ELR (cell line): ENCODE measurements around the gene RPS27L.

Source experiments
- DNase-seq: peaks from one replicate; pipeline ENCODE4 v3.0.0-alpha.2; 2015; ENCODE audit warnings: low read depth

Gene RPS27L

DNA sequence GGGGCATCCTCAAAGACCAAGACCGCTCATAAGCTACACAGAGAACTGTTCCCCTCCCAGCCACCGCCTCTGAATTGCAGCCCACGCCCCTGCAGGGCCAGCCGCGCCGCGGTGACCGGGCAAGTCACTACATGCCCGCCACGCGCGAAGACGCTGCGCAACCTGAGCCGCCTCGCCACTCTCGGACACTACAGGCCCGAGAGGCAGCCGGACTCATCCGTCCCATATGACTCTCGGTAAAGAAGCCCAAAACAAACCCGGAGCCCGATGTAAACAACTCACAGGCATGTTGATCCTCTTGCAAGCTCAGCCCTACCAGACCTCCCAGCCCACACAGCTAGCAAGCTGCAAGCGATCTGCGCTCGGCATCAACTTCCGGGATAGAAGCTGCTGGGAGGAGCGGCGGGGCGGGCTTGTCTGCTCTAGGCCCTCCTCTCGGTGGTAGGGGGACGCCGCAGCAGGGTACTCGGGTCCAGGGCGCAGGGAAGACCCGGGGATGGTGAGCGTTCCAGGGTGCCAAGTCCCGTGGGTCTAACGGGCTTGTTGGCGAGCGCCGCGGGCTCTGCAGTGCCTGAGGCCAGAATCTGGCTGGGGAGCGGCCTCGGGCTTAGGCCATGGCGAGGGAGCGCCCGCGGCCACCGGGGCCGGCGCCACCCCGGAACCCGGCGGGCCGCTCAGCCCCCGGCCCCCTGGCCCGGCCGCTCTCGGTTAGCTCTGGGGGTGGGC is at the start of gene RPS27L:
Gene RPS27L, minus strand, starts transcription at position 360 of the 726 bp plus-strand sequence. Its CDS starts 72 bp downstream, at position 288.
- peak; percentile 92 for DNase-seq

DNA sequence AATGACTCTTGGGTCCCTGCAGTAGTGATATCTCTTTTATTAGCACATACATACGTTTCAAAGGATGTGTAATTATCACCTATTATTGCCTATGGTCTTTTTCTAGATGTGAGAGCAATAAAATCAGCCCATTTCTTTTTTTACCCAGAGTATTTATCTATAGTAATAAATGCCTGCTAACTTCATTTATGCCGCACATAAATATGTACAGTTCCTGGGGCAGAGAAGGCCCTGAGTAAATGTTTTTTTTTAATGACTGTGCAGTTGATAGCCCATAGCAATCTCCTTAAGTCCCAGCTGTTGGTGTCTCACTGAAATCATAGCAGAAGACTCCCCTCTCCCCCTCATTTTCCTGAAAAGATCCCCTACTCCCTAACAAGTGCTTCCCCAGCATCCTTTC is 48.8 kb upstream of the RPS27L start:
- DNase-seq = no peak

DNA sequence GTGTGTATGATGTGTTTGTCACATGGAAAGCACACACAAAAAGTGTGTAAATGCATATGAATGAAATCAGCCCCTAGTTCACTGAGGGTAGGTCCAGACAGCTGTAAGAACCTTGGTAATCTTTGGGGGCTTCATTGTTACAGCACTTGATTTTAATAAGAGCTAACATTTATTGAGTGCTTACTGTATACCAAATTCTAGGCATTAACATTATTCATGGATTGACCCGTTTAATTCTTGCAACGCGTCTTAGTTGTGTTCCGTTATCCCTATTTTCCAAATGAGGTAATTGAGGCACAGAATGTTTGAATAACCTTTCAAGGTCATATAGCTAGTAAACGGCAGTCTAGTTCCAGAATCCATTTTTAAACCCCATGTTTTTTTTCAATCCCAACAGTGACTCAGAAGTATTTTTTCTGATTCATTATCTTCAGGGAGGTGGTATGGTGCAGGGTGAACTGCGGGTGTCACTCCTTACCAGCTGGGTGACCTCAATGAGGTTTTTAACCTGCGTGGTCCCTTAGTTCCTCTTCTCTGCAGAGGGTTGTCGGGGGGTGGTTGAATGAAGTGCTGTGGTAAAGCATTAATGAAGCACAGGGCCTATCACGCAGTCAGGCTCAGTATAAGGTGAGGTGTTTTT is 46.3 kb upstream of the RPS27L start:
- peak; percentile 70 for DNase-seq

GRCh38 chr15:63202861-63203260 is 45.6 kb upstream of the RPS27L start:
- DNase-seq = no peak

DNA sequence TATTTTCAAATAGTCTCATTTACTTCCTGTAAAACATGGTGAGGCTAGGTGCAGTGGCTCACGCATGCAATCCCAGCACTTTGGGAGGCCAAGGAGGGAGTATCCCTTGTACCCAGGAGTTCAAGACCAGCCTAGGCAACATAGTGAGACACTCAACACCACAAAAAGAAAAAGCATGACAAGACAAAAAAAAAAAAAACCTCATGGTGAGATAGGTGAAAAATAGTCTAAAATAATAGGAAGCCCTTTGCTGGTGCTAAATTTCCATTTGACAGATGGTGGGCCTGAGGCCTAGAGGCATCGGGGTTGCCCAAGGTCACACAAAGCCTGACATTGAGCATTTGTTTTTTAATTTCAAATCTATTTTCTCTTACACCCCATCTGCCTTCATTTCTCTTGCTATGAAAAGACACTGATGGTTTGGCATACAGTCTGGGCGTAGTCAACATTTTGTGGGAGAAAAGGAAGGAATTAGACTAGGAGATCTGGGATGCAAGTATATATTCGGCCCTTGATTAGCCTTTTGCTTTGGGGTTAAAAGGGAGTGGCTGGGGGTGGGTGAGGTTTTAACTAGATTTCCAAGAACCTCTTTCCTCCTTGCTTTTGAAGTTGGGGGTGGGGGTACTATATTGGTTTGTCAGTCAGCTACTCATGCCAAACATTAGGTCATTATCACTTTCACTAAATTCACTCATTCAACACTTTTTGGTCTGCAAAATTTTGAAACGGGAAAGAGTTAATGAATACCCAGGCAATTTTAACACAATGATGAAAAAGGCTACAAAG is 43.4 kb upstream of the RPS27L start:
- no peak for DNase-seq

DNA sequence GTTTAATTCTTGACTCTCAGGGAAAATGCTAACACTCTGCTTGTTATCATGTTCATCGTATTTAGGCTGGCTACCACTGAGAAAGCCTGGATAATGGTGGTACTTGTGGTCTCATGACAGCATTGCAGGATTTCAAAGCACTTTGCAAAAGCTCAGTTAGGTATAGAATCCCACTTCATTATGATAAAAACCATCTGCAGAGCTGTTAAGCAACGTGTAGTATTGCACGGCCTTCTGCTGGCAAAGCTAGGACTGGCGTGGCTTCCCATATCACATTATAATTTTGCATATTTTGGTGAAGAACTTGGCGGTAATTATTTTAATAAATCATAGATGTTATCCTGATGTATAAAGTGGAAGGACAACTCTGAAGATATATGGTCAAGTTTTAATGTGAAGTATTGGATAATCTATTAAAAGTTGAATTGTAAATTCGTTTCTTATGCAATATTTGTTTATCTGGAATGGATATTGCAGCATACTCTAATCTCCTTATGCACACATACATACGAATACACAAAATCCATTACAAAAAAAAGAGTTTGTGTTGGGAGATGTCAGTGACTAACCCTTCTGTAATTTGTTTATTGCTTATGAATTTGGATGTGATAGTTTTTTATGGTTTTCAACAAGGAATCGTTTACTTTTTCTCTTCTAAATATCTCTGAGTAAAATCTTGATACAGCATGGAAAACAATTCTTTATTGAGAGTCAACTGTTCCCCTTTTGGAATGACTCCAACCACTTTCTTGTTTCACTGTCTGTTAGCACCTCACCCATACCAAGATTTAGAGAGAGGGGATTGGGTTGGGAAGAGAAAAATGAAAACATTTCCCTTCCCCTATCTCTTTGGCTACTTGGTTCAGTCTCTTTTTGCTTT is 41.3 kb upstream of the RPS27L start:
- peak; percentile 49 for DNase-seq

DNA sequence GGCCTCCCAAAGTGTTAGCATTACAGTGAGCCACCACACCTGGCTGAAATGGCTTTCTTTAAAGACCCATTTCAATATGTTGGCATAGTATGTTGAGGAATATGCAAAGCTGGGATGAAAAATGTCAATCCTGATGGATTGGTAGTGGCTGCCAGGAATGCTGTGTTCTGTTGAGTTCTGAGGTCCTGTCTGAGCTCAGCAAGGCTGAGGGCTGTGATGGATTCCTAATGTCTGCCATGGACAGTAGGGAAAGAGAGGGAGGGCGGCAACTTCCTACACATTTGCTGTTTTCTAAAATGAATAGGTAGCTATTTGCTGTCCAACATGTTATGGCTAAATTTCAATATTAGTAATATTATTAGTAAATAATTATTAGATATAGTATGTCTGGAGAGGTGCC is 40.3 kb upstream of the RPS27L start:
- DNase-seq = no peak

DNA sequence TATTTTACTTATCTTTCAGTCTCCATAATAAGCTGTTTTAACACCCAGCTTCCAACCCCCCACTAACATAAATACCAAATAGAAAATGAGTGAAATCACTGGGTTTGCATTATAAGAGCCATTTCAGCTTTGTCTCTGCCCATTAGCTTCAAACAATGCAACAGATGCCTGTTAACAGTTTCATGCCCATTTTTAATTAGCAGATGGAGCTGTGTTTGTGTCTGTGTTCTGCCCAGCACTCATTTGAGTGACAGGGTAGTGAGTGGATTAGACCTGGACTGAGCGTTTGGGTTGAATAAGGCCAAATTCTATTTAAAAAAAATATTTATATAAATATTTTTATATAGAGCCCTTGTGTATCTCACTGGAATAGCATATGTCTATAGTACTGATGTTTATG is 39.6 kb upstream of the RPS27L start:
- DNase-seq = no peak

DNA sequence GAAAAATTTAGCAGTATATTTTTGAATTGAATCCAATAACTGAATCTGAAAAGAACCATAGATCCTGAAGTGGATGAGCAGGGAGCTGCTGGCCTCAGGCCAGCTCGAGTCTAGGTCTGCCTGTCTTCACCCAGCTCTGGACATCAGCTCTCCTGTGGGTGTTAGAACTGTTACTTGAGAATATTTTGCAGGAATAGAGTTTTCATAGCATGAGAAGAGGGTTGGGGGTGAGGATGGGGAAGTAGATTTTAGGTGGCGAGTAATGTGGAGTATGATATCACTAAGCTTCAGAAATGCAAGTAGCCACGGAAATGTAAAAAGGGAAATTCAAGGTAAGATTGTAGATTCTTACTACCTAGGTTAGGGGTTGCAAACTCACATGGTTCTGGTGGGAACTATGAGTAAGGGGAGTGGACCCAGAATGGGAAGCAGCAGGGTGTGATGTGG is 38.3 kb upstream of the RPS27L start:
- no peak for DNase-seq

- no peak for DNase-seq
These were observed 37.7 kb upstream of the RPS27L start for GRCh38 chr15:63194880-63195568.

DNA sequence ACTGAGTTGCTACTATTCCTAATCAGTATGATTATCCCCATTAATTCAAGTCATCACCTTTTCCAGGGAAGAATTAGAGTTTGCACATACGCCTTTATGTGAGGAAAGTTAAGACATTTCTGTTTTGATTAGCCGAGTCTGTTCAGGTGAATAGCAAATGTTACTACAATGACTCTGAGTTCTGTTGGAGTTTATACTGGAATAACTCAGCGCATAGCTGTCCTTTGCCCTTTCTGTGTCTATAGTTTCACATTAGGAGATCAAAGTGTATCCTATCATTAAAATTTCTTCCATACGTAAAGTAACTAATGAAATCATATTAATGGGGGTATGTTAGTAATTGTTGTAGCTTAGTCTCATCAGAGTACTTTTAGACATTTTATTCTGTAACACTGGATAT is 37.0 kb upstream of the RPS27L start:
- no peak for DNase-seq

- no peak for DNase-seq
These were observed 35.4 kb upstream of the RPS27L start for GRCh38 chr15:63192619-63193206.

DNA sequence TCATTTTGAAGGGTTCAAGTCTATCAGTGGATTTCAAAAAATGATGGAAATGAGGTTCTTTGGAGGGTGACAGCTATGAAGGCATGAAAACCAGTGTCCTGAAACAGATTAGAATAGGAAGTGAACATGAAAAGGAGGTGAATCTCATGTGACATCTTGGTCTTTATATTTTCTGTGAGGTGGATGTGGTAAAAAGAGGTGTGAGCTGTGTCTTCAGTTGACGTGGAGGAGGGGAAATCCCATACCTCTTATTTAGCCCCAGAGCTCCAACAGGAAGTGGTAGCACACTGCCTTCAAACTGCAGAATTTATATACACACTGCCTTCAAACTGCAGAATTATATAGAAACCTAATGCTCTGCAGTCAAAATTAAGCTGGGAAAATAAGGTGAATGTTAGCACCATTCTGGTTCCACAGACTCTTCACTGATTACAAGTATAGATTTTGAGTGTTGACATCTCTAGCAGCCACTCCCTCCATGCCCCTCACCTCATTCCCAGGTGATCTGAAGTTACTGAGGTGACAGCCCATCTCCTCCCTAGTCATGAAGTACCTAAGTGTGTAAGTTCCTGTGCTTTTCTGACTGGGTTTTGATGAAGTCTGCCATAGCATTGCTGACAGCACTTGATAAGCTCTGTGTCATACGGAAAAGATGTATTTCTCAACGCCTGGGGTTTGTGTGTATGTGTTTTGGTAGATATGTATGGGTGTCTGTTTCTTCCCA is 34.8 kb upstream of the RPS27L start:
- DNase-seq = no peak

DNA sequence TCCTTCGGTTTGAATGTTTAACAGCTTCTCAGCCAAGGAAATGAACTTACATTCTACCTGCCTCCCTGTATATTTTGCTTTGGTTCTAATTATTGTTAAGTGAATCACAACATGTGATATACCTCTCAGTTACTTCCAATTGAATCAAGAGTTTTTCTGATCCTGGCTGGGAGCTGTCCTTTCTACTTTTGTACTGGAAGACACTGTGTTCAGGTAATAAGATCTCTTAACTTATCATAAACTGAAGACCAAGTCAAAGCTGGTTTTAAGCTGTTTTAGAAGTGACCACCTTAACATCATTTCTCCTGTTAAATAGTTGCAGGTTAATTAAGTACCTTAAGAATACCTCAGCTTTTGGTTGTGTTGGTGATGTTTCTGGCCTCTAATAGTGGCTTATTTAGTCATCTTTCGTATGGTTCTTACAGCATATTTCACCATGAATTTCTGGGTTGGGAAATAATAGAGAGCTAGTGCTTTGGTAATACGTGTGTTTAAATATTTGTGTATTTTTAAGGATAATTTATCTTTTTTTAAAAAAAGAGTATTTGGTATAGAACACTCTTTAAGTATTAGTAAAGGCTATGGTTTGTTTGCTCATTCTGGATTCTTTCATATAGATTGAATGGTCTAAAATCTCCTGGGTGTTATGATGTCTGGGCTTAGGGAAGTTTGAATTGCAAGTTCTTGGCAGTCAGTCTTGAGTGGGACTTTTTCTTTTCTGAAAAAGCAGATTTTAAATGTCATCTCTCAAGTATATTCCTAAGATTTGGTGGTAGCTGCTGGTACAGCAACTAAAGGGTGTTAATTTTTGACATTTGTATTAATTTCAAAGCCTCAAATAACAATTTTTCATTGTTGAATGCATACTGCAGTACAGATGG is 33.7 kb upstream of the RPS27L start:
- peak; percentile 27 for DNase-seq

DNA sequence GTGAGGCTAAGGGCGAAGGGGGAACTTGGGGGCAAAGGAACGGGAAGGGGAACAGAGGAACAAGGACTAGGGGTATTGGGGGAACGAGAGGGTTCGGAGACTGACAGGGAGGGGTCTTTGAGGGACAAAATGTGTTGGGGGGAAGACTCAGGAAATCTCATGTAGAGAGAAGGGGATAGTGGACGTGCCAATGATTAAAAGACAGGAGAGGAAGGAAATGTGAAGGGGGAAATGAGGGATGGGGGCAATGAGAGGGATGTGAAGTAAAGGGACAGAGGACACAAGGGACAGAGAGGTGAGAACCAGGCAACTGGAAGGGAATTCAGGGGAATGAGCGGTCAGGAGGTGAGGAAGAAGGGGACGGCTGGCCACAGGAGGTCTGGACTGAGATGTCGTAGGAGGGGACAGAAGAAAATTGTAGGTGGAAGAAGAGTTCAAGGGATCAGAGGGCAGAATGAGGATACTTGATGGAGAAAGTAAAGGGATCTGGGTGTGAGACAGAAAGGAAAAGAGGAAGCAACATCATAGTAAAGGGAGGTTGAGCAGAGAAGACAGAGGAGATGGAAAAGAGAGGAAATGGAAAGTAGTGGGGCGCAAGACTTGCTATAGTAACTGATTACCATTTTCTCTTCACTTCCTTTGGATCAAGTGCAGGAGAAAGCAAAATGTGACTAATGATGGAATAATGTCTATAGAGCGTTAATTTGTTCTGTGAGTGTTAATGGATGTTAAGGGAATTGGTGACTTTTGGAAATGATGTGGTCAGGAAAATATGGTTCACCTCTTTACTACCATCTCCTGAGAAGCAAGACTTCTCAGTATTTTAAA is 32.9 kb upstream of the RPS27L start:
- DNase-seq = peak; percentile 41

DNA sequence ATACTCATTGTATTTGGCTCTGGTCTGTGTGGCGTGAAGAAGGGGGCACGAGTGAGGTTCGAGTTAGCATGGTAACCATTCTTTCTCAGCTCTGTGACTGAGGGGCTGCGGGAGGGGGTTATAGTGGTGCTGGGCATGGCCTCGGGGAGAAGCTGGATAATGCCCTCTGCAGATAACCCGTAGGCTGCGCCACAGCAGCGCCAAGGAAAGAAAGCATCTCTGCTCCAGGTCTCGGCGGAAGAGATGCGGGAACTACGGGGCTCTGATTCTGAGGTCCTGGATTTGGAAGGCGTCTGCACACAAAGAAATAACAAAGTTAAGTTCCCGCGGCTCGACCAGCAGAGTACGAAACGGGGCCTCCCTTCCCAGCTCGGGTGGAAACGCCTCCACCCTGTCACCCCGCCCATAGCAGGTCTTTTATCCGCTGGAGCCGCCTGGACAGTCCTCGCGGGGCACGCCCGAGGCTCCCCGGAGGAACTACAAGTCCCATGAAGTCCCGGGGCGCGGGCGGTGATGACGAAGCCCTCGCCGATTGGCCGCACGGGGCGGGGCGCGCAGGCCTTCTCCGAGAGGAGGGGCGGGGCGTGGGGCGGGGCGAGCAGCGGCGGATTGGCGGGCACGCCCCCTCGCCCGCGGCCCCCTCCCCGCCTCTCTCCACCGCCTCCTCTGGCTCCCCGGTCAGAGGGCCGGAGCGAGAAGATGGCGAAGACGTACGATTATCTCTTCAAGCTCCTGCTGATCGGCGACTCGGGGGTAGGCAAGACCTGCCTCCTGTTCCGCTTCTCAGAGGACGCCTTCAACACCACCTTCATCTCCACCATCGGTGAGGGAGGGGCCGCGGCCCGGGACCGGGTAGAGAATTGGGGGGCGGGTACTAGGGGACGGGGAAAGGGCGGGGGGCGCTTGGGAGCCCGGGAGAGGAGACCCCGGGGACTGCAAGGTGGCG is 31.9 kb upstream of the RPS27L start, which contains the start of gene RAB8B:
Gene RAB8B, plus strand, starts transcription at position 681 of the 946 bp plus-strand sequence. Its CDS starts 19 bp downstream, at position 700.
- peak; percentile 97 for DNase-seq
